ENCODE data around the gene COMT.
A peak's percentile ranks its signal among the peaks of the same experiment; 100 is the strongest.
"Not testable (repeated sequence)": the region's sequence is repeated elsewhere in the genome, so short reads cannot be mapped to it uniquely, and the experiment has no call there.

The COMT gene
- total RNA-seq = 13.0 to 36.4 reads per million in 2 donors

DNA sequence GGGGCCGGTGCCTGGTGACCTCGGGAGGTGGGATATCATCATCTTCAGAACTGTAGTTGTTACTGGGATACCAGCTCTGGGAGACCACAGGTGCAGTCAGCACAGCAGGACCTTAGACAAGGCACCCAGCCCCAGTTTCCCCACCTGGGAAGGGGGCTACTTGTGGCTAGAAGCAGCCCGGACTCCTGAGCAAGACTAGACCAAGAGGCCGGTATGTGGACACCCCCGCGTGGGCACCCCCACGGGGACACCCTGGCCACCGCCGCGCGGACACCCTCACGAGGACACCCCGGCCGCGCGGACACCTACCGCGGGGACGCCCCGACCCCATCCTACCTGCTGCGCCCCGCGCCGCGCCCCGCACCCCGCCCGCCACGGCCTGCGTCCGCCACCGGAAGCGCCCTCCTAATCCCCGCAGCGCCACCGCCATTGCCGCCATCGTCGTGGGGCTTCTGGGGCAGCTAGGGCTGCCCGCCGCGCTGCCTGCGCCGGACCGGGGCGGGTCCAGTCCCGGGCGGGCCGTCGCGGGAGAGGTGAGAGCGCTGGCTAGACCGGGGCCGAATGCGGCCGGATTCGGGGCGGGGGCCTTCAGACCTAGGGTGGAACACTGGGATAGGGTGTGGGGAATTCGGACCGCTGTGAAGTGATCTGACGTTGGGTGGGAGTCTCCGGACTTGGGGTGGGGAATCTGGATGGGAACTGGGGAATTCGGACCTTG lies at the start of gene COMT, which contains the start of gene TXNRD2:
Gene COMT (plus strand): TSS at position 408 of the 718 bp plus-strand sequence. CDS start 20,755 bp downstream, outside the sequence.
Gene TXNRD2 (minus strand): TSS at position 454 of the 718 bp plus-strand sequence. CDS start 15 bp downstream, at position 439.
- peak; percentile 58 for DNase-seq

GRCh38 chr22:19892257-19892879 lies 49.2 kb upstream of the COMT start:
- peak; percentile 26 for DNase-seq

DNA sequence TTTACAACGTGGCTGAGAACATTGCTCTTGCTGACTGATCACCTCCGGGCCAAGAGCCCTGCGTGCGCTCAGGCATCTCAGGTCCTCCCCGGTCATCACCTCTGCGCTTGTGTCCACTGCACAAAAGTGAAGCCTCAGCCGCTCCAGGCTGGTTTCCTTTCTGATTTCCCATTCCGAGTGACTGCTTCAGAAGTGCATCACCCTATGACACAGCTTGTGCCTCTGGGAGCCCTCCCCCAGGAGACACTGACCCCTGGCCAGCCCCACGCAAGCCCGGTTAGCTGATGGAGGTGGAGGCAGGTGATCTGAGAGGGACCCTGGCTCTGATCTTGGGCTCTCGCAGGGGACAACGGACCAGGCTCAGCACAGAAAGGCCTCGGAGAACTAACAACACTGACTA lies 48.6 kb upstream of the COMT start:
- no peak for DNase-seq

DNA sequence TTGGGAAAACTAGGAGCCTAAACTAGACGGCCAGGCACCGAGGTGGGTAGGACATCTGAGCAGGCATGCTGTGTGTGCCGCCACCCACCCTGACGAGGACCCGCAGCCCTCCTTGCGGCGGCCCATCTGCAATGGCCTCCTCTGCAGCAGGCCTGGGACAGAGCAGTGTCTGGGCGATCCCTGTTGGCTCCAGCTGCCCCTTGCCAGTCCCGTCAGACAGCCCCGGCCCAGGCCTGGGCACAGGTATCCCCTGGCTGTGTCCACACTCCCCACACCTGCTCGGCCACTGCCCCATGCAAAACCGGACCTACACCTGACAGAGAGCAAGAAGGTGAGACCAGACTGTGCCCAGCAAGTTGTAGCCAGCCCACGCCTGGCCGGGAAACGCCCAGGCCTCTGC lies 48.2 kb upstream of the COMT start:
- no peak for DNase-seq

DNA sequence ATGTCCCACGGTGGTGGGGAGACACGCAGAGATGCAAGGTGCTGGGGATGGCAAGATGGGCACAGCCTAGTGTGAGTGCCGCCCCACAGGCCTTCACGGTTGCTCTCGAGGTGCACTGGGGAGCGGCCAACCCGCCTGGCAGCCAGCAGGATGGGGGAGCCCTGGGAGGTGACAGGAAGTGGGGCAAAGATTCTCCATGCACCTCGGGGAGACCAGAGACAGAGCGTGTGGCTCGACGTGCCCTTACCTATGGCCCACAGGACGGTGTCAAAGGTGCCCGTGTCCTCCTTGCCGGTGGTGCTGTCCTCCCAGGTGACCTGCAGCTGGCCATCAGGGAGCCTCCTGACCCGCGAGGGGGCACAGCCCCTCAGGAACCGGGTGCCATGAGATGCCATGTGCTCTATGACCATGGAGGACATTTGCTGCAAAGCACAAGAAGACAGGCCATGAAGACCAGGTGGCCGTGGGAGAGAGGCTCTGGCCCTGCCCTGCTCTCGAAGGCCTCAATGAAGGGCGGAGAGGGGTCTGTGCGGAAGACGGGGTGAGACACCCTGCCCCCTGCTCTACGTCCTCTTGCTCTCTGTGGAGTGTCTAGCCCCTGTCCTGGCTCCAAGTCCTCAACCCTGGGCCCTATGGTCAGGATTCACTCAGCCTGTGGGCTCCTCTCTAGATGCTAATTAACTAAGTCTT lies 46.3 kb upstream of the COMT start:
- DNase-seq = no peak

- no peak for DNase-seq
Measured at GRCh38 chr22:19896665-19897355, 44.8 kb upstream of the COMT start.

DNA sequence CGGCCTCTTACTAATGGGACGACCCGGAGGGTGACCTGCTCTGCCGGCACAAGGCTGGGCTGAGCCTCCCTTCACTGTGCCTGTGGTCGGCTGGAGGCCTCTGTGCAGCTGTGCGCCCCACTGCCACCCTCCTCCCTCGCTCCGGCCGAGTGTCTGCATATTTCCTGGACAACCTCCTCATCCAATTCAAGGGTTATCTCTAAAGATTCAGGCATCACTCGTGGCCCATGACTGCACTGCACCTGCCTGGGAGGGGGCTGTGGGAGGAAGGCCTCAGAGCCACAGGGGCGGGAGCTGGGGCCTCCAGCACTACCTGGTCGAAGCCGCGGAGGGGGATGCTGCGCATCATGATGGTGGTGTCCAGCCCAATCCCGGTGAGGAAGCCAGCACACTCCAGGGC lies 43.8 kb upstream of the COMT start:
- no peak for DNase-seq

DNA sequence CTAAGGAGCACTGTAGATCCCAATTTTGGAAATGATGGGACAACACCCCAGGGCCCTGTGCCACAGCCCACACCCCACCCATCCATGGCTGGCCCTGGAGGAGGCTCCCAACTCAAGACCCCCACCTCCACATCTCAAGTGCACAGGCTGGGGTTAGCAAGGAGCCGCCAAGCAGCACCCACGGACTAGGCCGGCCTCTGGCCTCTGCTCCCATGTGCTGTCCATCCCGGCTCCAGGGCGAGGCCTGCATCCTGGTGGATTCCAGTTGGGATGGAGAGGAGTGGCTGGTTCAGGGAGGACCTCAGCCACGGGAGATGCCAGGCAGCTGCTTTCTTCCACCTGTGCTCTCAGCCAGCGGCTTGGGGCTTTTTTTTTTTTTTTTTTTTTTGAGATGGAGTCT lies 43.4 kb upstream of the COMT start:
- no peak for DNase-seq

DNA sequence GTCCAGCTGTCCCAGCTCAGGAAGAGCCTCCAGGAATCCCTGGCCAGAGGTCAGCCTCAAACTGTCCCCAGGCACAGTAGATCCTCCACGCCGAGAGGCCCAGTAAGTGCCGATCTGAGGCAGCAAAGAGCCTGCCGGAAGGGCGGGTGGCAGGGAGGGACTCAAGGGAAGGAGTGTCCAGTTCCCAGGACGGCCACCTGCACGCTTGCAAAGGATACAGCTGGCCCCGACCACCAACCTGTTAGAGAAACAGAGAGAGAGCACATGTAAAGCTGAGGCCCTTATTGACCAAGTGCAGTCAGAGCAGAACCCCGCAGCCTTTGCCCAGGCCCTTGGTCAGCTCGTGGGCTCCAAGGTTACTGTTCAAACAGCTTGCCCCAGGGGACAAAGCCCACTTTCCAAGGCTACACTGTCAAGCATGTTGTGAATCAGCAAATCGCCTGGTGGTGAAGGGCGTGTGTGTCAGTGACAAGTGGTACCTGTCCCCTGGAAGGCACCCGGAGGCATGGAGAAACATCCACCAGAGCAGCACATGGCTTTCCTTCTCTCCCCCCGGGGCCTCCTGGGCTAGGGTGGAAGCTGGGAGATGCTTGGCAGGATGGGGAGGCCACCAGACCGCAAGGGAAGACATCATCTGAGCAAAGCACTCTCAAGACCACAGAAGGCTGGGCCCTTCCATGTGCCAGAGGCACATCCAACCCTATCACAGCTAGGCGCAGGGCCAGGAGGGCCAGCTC lies 42.6 kb upstream of the COMT start:
- no peak for DNase-seq

GRCh38 chr22:19900707-19901436 lies 40.7 kb upstream of the COMT start:
- DNase-seq = no peak

GRCh38 chr22:19901577-19902244 lies 39.9 kb upstream of the COMT start:
- no peak for DNase-seq

DNA sequence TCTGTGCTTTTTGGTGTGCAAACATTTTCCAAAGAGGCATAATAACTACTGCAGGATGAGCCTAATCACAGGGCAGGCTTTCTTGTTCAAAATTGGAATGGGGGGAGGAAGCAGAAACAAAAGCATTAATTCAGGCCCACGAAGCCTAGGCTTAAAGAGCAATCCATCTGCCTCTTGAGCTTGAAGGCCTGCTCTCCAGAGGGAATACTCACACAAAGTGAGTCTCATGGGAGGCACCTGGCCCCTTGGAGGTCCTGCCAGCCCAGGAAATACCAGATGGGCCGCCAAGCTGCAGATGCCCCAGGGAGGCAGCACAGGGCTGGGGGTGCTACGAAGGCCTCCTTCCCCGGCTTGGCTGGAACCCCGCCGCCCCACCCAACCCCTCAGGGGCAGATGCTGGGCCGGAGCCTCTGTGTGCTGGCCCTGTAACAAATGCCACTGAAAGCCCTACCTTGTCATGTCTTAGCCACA lies 39.3 kb upstream of the COMT start:
- DNase-seq = no peak

- no peak for DNase-seq
Measured at GRCh38 chr22:19903031-19903430, 38.5 kb upstream of the COMT start.

DNA sequence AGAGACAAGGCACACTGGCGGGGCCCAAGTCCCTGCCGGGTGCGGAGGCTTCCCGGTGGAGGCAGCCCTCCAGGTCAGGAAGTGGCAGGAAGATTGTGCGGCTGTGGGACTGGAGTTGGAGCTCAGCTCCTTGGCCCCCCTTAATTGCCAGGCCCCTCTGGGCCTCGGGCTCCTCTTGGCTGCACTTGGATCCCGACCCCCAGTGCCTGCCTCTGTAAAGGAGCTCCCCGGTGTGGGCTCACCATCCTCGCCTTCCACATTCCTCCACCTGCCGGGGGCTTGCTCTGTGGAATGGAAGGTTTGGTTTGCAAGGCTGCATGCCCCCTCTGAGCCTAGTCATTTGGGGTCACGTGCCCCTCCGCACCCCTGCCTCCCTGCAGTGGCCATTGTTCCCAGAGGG lies 38.1 kb upstream of the COMT start:
- DNase-seq = no peak

DNA sequence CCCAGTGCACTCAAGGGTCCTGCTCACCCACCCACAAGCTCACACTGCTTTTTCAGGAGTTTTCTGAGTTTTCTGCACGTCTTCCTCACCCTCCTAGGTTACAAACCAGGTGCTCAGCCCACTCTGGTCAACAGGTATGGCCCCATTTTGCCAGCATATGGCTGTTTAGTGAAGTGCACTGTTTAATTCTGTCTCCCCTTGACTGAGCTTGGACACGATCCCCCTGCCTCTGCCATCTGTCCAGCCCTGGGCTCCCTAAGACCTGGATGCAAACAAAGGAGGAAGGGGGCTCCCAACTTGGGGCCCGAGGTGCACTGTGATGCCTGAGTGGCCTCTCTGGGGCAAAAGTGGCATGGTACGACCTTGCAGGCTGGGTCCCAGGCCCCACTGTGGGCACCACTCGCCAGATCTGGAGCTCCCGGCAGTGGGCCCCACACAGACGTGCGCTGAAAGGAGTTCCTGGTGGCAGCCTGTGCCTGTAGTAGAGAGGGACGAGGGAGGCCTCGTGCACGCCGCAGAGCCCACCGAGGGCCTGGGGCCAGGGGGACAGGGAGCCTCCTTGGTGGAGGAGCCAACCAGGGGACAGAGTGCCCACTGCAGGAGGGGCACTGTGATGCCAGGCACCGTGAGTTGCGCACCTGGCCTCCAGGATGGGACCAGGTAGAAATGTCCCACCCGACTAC lies 37.3 kb upstream of the COMT start:
- DNase-seq = no peak

DNA sequence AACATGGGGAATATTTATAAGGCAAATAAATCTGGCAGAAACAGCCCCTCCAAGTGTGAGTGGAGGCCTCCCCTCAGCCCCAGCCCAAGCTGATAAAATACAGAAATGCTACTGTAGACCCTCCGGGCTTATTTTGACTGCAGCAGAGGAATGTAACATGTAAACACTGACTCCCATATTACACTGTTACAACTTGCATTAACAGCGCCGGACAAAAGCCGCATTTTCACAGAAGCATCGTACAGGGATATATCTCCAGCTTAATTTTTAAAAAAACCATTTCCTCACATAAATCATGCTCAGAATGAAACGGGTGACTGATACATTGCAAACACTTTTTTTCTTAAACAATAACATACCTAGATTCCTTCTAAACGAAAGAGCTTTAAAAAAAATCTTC lies 36.6 kb upstream of the COMT start:
- no peak for DNase-seq

DNA sequence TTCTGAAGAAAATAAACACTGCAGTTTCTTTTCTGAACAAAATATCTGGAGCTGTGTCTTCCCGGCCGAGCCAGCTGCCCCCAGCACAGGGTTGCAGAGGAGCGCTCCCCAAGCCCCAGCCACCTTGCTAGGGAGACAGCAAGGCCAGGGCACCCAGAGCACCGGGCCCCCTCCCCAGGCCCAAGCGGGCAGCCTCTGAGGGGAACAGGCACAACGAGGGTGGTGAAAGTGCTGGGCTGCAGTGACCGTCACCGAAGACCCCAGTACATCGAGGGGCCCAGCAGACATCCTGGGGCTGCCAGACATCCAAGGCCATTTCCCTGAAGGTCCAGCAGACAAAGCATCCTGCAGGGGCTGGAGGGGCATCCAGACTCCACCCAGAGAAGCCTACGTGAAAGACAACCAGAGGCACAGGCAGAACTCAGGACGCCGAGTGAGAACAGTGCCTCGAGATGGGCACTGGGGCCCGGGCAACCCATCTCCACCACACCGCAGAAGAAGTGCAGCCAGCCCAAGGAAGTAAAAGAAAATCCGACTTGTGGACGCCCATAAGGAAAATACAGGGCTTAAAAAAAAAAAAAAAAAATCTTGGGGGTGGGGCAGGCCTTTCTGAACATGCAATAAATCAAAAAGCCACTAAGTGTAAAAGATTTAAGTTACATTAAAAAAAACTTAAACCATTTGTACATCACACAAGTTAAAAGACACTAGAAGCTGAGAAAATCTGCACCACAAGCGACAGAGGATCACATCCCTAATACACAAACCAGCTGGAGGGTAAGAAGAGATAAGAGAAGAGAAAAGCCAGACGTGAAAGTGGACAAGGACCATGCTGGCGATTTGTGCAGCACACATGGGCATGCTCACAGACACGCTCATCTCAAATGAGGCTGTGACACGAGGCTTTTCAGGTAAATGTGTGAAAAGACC lies 36.0 kb upstream of the COMT start:
- DNase-seq = no peak

DNA sequence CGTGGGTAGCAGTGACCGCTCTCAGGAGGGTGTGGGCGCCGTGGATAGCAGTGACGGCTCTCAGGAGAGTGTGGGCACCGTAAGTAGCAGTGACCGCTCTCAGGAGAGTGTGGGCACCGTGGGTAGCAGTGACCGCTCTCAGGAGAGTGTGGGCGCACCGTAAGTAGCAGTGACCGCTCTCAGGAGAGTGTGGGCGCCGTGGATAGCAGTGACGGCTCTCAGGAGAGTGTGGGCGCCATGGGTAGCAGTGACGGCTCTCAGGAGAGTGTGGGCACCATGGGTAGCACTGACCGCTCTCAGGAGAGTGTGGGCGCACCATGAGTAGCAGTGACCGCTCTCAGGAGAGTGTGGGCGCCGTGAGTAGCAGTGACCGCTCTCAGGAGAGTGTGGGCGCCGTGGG lies 34.7 kb upstream of the COMT start:
- not testable (repeated sequence) for DNase-seq

DNA sequence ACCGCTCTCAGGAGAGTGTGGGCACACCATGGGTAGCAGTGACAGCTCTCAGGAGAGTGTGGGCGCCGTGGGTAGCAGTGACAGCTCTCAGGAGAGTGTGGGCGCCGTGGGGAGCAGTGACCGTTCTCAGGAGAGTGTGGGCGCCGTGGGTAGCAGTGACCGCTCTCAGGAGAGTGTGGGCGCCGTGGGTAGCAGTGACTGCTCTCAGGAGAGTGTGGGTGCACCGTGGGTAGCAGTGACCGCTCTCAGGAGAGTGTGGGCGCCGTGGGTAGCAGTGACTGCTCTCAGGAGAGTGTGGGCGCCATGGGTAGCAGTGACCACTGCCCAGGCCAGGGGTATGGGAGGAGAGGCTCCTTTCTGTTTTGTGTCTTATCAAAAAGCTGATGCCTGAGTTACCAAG lies 33.7 kb upstream of the COMT start:
- DNase-seq = not testable (repeated sequence)
